ENCODE measurements around the gene NR2F1-AS1. TPM values are rescaled to one million over a fixed set of nuclear protein-coding genes. Genes with fewer than 3 reads are reported as not detected.
A peak's percentile ranks its signal among the peaks of the same experiment; 100 is the strongest.

NR2F1-AS1 gene
- total and polyA plus RNA-seq, 2 donors (not counting 3 experiments of a cell fraction or from before 2014, with no cell fraction given), result 4.2 to 13.8 TPM

GRCh38 chr5:93586736-93587596 is 5.9 kb upstream of the NR2F1-AS1 start:
- BruUV-seq (replicated peaks), result no TSS peak
- peak overlapping the region in 2 of 3 experiments; percentile 94 to 100 for H3K4me3 ChIP-seq (replicated peaks in 1 of 3; ENCODE audit: insufficient read depth in 1 of 3, low read depth in 1 of 3, low read length in 3 of 3)
- TF ChIP-seq POLR2A (IDR thresholded peaks at IDR 0.05; ENCODE audit: low read depth, low read length) (no peak), GATA2 (IDR thresholded peaks at IDR 0.05; ENCODE audit: insufficient read depth, insufficient read length, low read depth, low read length) (no peak), MYC (IDR thresholded peaks at IDR 0.05; ENCODE audit: low read depth, low read length) (no peak), FOS (IDR thresholded peaks at IDR 0.05; ENCODE audit: borderline replicate concordance, insufficient read depth, low read length) (no peak), POLR2AphosphoS5 (IDR thresholded peaks at IDR 0.05; ENCODE audit: insufficient read depth, low read depth, low read length) (no peak), EZH2 (IDR thresholded peaks at IDR 0.05; ENCODE audit: borderline replicate concordance, low read depth, low read length, severe bottlenecking) (no peak), JUN (IDR thresholded peaks at IDR 0.05; ENCODE audit: borderline replicate concordance, insufficient read depth, insufficient read length, low read depth) (no peak)
- TF ChIP-seq, protein P1, sequence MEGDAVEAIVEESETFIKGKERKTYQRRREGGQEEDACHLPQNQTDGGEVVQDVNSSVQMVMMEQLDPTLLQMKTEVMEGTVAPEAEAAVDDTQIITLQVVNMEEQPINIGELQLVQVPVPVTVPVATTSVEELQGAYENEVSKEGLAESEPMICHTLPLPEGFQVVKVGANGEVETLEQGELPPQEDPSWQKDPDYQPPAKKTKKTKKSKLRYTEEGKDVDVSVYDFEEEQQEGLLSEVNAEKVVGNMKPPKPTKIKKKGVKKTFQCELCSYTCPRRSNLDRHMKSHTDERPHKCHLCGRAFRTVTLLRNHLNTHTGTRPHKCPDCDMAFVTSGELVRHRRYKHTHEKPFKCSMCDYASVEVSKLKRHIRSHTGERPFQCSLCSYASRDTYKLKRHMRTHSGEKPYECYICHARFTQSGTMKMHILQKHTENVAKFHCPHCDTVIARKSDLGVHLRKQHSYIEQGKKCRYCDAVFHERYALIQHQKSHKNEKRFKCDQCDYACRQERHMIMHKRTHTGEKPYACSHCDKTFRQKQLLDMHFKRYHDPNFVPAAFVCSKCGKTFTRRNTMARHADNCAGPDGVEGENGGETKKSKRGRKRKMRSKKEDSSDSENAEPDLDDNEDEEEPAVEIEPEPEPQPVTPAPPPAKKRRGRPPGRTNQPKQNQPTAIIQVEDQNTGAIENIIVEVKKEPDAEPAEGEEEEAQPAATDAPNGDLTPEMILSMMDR (IDR thresholded peaks at IDR 0.05; ENCODE audit: extremely low read depth in 1 of 2, insufficient read depth in 1 of 2, low read depth in 1 of 2, low read length in 2 of 2), result no peak
- TF ChIP-seq, protein P2, sequence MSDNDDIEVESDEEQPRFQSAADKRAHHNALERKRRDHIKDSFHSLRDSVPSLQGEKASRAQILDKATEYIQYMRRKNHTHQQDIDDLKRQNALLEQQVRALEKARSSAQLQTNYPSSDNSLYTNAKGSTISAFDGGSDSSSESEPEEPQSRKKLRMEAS (IDR thresholded peaks at IDR 0.05; ENCODE audit: insufficient read depth, insufficient read length), result no peak
- peaks cover 85% of the 10 kb centered on the region for H3K79me2 ChIP-seq (ENCODE audit: control insufficient read depth, insufficient read depth, low read length)
- intact Hi-C loops (cut with micrococcal nuclease), result loop anchor here (10.0 kb wide), 1 partner anchor 438 kb away; no protein-coding TSS in a partner anchor
- DNase-seq (ENCODE audit: low read depth, low spot score) (no peak), FAIRE-seq (no peak)
- no peaks in the 10 kb centered on the region for H3K9me3 ChIP-seq (replicated peaks; ENCODE audit: control insufficient read depth, insufficient read depth, low read length)
- H4K20me1 ChIP-seq (replicated peaks; ENCODE audit: control insufficient read depth, extremely low read depth, insufficient read depth, low read length), result no peaks in the 10 kb centered on the region
- peaks cover 20% of the 10 kb centered on the region for H3K4me1 ChIP-seq (ENCODE audit: control insufficient read depth, extremely low read depth, insufficient read depth, low read length)
- H2AFZ ChIP-seq (ENCODE audit: low read depth, low read length), result no peak overlapping the region
- H3K36me3 ChIP-seq (ENCODE audit: control insufficient read depth in 2 of 2, extremely low read depth in 1 of 2, insufficient read depth in 2 of 2, low read length in 2 of 2), result peaks cover 4% of the 10 kb centered on the region in 2 experiments
- dilution Hi-C loops (cut with MboI; ENCODE audit: extremely low pct_ligation_motif_present, low sequenced_read_pairs), result no loop called here
- ChIA-PET CTCF (interaction anchor here (0.6 to 5.8 kb wide), 15 partner anchors 11 to 899 kb away, joined by 3 to 79 read pairs (median 4); no protein-coding TSS in a partner anchor), POLR2A (interaction anchor here (0.6 to 0.7 kb wide), 3 partner anchors 494 to 897 kb away, joined by 3 to 5 read pairs (median 5); no protein-coding TSS in a partner anchor)
- no peaks in the 10 kb centered on the region for H3K9me1 ChIP-seq (replicated peaks; ENCODE audit: control insufficient read depth, extremely low read depth, insufficient read depth, low read length)
- no peak overlapping the region for H3K27ac ChIP-seq (ENCODE audit: insufficient read depth, low read depth, low read length)
- peak overlapping the region; percentile 70 for H3K4me2 ChIP-seq (ENCODE audit: insufficient read depth, low read length)
- peak overlapping the region; percentile 88 for H3K9ac ChIP-seq (replicated peaks; ENCODE audit: extremely low read depth, insufficient read depth, low read length)
- no peaks in the 10 kb centered on the region for H3K27me3 ChIP-seq (ENCODE audit: control insufficient read depth in 2 of 2, insufficient read depth in 2 of 2, low read length in 2 of 2)
